Hypothalamus (tissue), 51 donors: ENCODE results near the gene TRPT1.
A peak's percentile ranks its signal among the peaks of the same experiment; 100 is the strongest.

ENCODE experiments used
- DNase-seq, 51 donors: peaks; one replicate each; lab custom pipeline; 2025; lab: John Stamatoyannopoulos, UW

The TRPT1 gene

DNA sequence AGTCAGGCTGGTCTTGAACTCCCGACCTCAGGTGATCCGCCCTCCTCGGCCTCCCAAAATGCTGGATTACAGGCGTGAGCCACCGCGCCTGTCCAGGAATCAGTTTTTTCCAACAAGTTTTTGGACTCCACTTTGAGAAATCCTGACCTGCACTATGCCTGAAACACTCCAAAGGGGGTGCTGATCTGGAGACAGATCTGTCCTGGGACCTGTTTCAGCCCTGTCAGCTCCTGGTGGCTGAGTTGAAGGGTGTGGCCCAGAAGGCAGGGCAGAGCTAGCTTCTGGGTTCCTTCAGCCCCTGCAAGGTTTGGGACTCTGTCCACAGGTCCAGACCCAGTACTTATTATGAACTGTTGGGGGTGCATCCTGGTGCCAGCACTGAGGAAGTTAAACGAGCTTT is 5.6 kb upstream of the TRPT1 start:
- no peak for DNase-seq

DNA sequence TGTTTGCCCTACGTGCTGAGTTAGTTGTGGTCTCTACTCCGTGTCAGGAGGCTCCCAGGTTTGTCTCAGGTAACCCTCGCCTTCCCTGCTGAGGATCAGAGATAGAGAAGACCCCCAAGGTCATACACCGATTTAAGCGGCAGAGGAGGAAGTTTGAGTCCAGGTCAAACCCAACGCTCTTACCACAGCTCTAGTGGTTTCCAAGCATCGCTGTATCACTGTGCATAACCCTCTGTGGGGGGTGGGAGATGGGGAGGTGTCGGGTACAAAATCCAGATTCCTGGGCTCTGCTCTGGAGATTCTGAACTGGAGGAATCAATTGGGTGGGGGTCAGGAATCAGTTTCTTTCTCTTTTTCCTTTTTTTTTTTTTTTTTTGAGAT is 5.0 kb upstream of the TRPT1 start:
- no peak for DNase-seq

DNA sequence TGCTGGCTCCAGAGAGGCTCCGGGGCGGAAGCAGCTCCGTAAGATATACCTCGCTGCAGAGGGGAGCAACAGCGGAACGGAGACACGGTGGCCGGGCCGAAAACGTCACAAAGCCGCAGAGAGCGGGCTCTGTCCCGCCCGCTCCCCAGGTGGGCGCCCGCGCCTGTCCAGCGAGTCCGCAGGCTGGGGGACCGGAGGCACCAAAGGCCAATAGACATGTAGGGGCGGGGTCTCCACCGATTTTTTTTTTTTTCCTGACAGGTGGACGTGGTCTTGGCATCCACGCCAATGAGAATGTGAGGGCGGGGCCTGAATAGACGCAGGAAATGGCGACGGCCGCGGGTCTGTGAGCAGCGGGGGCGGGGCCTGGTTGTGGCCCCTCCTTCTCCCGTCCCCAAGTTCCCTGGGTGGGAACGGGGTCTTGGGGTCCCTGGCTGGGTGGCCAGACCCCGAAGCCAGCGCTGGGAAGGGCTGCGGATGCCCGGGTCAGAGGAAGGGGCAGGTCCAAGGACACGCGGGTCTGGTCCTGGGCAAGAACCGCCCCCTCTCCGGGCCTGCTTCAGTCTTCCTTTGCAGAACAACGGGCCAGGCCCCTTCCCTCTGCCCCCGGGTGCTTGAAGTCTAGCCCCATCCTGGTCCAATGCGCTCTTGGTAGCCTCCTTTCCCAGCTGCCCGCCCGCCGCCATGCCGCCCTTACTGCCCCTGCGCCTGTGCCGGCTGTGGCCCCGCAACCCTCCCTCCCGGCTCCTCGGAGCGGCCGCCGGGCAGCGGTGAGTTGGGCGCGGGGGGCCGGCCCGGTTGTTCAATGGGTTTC is 4.4 kb upstream of the TRPT1 start, which contains the start of gene DNAJC4:
Gene DNAJC4 (plus strand): TSS at position 378 of the 814 bp plus-strand sequence. CDS start 307 bp downstream, at position 685.
- DNase-seq, result peak; percentile 31 to 94 (median 82)

DNA sequence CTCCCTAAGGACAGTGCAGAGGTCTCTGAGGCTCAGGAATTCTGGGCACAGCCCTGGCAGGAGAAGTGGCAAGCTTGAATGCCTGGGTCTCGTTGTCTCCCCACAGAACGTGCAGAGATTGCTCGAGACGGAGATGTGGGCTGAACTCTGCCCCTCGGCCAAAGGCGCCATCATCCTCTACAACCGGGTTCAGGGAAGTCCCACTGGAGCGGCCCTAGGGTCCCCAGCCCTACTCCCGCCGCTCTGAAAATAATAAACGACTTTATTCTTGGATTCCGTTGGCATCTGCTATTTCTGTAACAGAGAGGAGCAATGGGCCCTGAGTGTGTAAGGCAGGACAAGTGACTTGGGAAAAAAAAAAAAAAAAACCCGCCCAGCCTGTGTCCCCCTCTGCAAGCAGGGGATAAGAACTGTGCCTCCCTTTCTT is 3.8 kb upstream of the TRPT1 start:
- DNase-seq, result no peak

DNA sequence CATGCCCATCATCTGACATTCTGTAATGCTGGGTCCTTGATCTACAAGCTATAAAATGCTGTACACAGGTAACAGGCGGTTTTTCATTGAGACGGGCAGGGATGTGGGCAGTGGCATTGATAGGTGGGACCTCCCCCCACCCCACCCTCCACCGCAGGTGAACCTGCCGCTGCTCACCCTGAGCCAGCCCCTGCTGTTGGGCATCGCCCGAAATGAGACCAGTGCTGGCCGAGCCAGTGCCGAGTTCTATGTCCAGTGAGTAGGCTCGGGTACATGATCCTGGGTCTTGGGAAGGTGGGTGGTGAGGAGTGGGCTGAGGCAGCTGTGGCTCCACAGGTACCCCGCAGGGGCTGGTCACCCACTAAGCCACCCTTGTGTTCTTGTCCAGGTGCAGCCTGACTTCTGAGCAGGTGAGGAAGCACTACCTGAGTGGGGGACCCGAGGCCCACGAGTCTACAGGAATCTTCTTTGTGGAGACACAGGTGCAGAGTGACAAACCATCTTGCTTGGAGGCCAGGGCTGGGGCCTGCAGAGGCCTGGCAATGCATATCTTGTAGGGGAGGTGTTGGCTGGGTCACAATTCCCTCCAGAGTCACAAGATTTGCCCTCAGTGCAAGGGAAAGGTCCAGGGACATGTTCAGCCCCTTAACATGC is 3.2 kb upstream of the TRPT1 start:
- DNase-seq, result no peak

DNA sequence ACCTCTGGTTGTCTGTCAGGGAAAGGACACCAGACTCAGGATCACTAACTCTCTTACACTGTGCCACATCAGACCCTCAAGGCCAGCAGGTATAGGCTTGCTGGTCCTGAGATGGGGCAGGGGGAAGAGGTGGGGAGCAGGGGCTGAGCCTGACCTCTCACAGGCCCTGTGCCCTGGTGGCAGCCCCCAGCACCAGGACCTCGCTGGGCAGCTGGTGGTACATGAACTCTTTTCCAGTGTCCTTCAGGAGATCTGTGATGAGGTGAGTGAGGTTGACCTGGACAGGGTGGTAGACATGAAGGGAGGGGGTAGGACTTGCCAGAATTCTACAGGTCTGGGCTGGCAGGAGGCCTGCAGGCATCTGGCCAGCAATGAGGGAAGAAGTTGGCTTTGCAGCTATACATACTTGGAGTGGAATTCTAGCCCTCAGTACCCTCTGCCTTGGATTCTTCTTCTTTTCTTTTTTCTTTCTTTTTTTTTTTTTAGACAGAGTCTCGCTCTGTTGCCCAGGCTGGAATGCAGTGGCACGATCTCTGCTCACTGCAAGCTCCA is 1.5 kb upstream of the TRPT1 start:
- DNase-seq, result no peak

DNA sequence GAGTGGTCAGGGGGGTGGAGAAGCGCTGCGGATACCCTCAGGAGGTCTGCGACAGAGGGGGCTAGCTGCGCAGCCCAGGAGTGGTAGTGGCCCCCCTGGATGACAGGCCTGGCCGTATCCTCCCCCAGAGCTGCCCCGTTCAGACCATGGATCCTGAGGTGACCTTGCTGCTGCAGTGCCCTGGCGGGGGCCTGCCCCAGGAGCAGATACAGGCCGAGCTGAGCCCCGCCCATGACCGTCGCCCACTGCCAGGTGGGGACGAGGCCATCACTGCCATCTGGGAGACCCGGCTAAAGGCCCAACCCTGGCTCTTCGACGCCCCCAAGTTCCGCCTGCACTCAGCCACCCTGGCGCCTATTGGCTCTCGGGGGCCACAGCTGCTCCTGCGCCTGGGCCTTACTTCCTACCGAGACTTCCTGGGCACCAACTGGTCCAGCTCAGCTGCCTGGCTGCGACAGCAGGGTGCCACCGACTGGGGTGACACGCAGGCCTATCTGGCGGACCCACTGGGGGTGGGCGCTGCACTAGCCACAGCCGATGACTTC is 593 bp upstream of the TRPT1 start:
- DNase-seq, result peak in 19 of 51 donors; percentile 25 to 64 (median 43)

DNA sequence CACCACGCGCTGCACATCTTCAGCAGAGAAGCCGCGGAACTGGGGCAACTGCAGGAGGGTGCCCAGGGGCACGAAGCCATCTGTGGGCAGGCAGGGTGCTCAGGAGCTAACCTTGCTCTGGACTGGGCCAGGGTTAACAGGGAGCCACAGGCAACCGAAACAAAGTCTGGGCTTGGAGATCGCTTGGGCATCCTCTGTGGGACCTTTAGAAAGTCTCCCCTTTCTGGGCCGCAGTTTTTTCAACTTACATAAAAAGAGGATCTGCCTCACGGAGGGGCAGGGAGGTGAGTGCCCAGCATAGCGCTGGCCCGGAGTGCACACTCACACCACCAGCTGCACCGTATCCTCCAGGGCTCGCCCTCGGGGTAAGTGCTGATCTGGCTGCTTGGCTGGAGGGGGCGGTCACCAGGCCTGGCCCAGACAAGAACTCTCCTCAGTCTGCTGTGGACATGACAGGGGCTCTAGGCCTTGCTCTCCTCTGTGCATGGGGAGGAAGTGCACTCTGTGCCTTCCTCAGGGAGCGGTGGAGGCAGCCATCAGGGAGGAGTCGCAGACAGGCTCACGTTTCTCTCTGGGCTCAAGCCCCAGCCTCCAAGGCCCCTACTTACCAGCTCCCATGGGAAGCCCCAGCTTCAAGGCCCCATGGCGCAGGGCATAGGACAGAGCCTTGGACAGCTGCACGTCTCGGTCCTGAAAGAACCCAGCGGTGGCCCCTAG is 937 bp downstream of the TRPT1 start:
- DNase-seq, result no peak

DNA sequence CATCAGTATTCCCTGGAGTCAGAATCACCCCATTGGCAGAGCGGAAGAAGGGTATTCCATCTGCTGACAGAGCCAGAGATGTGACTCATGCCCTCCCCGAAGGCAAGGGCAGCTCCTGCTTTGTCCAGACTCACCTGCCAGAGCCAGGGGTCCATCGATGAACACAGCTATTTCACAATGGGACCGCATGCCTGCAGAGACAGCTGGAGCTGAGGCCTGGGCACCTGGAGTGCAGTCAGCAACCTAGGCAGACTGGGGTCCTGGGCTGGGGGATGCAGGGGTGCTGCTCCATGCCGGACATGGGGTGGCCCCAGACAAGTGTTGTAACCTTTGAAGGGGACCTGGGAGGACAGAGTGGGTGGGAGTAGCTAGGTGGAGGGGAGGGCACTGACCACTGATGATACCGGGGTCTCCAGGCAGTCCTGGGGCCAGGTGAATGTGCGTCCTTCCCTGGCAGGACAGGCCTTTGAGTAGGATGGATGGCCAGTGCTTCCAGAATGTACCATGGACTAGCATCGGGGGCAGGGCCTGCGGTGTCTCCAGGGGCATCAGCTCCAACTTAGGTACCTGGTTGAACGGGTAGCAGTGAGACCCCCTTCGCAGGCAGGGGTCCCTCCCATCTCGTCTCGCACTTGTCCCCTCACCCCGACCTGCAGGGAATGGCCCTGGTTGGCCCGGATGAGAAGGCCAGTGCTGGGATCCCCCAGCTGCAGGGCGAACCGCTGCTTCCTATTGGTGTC is 1.7 kb downstream of the TRPT1 start:
- no peak for DNase-seq

DNA sequence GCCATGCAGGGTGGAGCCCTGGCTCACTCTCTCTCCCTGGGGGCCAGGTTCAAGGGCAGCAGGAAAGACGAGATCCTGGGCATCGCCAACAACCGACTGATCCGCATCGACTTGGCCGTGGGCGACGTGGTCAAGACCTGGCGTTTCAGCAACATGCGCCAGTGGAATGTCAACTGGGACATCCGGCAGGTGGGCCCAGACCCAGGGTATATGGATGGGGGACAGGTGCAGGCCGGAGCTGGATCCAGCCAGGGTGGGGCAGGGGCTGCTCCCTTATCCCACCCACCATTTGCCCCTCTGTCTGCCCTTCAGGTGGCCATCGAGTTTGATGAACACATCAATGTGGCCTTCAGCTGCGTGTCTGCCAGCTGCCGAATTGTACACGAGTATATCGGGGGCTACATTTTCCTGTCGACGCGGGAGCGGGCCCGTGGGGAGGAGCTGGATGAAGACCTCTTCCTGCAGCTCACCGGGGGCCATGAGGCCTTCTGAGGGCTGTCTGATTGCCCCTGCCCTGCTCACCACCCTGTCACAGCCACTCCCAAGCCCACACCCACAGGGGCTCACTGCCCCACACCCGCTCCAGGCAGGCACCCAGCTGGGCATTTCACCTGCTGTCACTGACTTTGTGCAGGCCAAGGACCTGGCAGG is 2.9 kb downstream of the TRPT1 start:
- DNase-seq, result no peak

DNA sequence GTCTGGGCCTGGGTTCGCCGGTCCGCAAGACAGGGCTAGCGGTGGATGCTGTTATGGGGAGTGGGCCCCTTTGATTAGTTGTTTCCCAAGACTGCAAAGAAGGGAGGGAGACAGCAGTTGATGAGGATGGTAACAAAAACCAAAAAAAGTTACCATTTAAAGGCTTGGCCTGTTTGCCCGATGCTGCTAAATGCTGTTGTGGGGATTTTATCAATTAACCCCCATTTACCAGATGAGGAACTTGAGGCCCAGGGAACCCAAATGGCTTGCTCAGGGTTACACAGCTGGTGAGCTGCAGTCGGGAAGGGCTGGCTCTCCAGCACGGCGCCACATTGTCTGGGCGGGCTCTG is 3.4 kb downstream of the TRPT1 start:
- no peak for DNase-seq

DNA sequence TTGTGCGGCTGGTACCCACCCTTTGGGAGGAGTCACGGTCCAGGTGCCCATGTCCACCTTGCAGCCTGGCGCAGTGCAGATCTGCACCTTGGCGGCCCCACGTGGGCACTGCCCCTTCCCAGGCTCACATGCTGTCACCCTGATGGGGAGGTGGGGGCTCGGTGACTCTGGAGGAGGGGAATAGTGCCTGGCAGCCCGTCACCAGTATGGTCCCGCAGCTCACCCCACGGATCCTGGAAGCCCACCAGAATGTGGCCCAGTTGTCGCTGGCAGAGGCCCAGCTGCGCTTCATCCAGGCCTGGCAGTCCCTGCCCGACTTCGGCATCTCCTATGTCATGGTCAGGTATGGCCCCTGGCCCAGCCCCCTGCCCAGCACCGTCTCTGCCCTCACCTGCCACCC is 5.2 kb downstream of the TRPT1 start:
- DNase-seq, result no peak

DNA sequence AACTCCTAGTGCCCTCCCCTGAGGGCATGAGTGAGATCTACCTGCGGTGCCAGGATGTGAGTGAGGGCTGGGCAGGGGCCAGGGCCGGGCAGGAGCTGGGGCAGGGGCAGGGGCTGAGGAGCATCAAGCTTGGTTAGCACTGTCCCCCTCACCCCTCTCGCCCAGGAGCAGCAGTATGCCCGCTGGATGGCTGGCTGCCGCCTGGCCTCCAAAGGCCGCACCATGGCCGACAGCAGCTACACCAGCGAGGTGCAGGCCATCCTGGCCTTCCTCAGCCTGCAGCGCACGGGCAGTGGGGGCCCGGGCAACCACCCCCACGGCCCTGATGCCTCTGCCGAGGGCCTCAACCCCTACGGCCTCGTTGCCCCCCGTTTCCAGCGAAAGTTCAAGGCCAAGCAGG is 5.7 kb downstream of the TRPT1 start:
- no peak for DNase-seq

DNA sequence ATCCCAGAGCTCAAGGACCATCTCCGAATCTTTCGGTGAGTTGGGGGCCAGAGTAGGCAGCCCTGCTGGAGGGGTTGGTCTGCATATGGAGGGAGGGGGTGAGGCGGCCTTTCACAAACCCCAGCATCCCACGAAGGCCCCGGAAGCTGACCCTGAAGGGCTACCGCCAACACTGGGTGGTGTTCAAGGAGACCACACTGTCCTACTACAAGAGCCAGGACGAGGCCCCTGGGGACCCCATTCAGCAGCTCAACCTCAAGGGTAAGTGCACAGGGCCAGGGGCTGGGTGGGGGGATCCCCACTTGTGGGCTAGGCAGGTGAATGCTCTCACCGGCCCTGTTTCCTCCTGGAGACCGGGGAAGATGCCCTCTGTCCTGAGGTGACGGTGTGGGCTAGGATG is 6.2 kb downstream of the TRPT1 start:
- DNase-seq, result no peak

DNA sequence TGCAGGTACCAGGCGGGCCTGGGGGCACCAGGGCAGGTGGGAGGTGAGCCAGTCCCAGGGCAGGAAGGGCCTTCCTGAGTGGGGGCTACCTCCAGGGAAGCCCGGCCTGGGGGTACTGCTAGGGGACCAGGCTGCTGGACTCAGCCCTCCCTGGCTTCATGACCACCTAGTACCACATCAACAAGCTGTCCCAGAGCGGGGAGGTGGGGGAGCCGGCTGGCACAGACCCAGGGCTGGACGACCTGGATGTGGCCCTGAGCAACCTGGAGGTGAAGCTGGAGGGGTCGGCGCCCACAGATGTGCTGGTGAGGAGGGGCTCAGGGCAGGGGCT is 6.7 kb downstream of the TRPT1 start:
- DNase-seq, result no peak

DNA sequence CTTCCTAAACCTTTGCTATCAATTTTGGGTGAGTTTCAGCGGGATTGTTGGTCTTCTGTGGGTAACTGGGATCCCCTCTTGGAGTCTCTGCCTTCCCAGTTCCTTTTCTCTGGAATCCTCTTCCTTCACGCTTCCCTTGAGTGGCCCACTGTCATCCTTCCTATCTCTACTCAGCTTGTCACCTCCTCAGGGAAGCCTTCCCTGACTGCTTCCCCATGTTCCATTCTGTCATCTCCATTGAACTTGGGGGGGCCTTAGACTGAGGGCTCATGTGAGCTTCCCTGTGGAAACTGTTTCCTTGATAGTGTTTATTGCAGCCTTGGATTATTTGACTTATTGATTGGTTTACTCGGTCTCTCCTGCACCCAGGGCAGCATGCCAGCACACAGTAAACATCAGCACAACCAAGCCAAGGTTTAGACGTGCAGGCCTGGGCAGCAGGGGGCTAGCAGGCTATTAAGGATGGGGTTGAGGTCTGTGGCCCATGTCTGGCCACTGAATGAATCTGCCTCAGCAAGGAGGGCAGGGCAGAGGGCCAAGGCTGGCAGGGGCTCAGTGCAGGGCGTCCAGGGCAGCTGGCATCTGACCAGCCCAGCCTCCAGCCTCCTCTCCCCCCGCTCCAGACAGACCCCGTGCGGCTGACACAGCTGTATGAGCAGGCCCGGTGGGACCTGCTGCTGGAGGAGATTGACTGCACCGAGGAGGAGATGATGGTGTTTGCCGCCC is 7.2 kb downstream of the TRPT1 start:
- no peak for DNase-seq

DNA sequence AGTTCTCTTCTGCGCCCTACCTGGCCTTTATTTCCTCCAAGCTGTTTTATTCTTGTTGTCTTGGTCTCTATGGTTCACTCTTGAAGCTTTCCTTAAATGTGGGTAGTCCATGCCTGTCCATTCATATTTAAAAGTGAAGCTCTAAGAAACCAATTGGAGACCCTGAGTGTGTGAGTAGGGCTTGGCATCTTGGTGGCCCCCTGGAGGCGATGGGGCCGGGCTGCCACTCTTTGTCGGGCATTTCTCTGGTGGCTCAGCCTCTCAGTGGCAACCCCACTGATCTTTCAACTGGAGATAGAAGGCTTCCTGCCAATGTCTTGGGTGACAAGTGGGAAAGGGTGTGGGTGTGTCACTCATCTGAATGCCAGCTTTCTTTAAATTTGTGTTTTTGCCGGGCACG is 9.1 kb downstream of the TRPT1 start:
- no peak for DNase-seq

DNA sequence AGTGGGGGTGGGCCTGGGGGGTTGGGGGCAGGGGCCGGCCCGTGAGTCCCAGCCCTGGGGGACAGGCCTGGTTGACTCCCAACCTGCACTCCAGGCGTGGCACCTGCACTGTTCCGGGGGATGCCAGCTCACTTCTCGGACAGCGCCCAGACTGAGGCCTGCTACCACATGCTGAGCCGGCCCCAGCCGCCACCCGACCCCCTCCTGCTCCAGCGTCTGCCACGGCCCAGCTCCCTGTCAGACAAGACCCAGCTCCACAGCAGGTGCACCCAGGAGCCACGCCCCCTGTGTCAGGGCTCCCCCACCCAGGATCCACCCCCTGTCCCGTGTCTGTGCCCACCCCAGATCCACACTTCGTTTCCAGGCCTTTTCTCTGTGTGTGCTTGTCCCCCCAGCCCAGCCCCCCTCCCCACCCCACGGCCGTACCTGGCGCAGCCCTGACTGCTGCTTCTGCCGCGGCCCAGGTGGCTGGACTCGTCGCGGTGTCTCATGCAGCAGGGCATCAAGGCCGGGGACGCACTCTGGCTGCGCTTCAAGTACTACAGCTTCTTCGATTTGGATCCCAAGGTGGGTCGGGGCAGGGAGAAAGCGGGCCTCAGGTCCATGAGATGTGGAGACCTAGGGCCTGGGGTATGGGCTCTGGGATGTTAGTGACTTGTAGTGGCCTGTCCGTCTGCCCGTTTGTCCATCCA is 14.7 kb downstream of the TRPT1 start:
- no peak for DNase-seq
